HEK293T (cell line): ENCODE results near the gene AEBP1.

Source experiments
- FOXA1 ChIP-seq: fragments of 450-650 bp; IDR thresholded peaks from 2 replicates; pipeline ENCODE4 v1.6.1; 2016; ENCODE audit warnings: mild to moderate bottlenecking
- FOXM1 ChIP-seq: fragments of 450-650 bp; IDR thresholded peaks from 2 replicates; pipeline ENCODE4 v1.6.1; 2017; ENCODE audit warnings: mild to moderate bottlenecking, borderline replicate concordance
- L3MBTL2 ChIP-seq: fragments of 450-650 bp; conservative IDR thresholded peaks from 2 replicates; pipeline ENCODE4 v1.6.1; 2016; ENCODE audit warnings: mild to moderate bottlenecking

- TF ChIP-seq FOXA1: no peak
- TF ChIP-seq L3MBTL2: no peak
- no peak for TF ChIP-seq FOXM1
Measured at GRCh38 chr7:44150966-44151941, 47.1 kb downstream of the AEBP1 start.
